ENCODE results near the gene B9D1. TPM values are rescaled to one million over a fixed set of nuclear protein-coding genes. Genes with fewer than 3 reads are reported as not detected.

B9D1 gene
- total RNA-seq, 4 donors from 2014 or later = 6.5 to 16.4 (median 14.5) TPM

DNA sequence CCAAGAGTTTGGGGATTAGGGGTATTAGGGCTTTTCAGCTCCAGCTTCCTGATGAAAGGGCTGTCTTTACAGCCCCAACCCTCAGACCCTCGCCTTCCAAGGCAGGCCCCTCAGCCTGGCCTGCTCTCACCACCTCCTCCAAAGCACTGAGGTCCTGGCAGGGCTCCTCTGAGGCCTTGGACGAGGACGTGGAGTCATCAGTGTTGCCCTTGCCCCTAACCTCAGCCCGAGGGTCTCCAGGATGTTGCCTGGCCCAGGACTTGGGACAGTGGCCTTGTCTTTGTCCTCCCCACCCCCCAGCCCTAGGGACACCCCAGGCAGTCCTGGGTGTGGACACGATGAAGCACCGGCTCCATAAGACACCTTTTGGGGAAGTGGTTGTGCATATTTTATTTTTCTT is 28.2 kb downstream of the B9D1 start:
- in situ Hi-C loops (cut with MboI; ENCODE audit: low sequenced_read_pairs in 4 of 4) = no loop called here
- intact Hi-C loops (cut with DNase I; ENCODE audit: low total_unique reads) = no loop called here
- no peak overlapping the region for H3K27ac ChIP-seq
- TF ChIP-seq, protein P1, sequence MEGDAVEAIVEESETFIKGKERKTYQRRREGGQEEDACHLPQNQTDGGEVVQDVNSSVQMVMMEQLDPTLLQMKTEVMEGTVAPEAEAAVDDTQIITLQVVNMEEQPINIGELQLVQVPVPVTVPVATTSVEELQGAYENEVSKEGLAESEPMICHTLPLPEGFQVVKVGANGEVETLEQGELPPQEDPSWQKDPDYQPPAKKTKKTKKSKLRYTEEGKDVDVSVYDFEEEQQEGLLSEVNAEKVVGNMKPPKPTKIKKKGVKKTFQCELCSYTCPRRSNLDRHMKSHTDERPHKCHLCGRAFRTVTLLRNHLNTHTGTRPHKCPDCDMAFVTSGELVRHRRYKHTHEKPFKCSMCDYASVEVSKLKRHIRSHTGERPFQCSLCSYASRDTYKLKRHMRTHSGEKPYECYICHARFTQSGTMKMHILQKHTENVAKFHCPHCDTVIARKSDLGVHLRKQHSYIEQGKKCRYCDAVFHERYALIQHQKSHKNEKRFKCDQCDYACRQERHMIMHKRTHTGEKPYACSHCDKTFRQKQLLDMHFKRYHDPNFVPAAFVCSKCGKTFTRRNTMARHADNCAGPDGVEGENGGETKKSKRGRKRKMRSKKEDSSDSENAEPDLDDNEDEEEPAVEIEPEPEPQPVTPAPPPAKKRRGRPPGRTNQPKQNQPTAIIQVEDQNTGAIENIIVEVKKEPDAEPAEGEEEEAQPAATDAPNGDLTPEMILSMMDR (IDR thresholded peaks at IDR 0.05 in 4 of 5, conservative IDR thresholded peaks at IDR 0.05 in 1 of 5) = no peak
- TF ChIP-seq POLR2A (IDR thresholded peaks at IDR 0.05) = no peak
- H3K27me3 ChIP-seq = no peaks in the 10 kb centered on the region
- DNase-seq (no peak), ATAC-seq (no peak)
- H3K4me1 ChIP-seq = peaks cover 10 to 15% of the 10 kb centered on the region in 2 donors
- no peaks in the 10 kb centered on the region for H3K9me3 ChIP-seq
- no peak overlapping the region for H3K4me3 ChIP-seq
- no peaks in the 10 kb centered on the region for H3K36me3 ChIP-seq

DNA sequence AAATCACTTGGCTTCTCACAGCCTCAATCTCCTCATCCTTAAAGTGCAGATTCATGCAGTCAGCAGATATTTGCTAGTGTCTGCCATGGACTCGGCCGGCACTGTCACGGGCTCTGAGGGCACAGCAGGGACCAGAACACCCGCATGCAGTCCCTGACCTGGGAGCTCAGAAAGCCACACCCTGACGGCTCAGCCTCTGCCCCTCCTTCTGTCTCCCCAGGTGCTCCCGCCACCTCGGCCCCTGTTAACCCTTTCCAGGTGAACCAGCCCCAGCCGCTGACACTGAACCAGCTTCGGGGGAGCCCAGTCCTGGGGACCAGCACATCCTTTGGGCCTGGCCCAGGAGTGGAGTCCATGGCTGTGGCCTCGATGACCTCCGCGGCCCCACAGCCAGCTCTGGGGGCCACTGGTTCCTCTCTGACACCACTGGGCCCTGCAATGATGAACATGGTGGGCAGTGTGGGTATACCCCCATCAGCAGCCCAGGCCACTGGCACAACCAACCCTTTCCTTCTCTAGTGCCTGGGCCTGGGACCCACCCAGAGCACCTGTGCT is 28.7 kb downstream of the B9D1 start:
- no peak overlapping the region for H3K4me3 ChIP-seq
- H3K9me3 ChIP-seq = no peaks in the 10 kb centered on the region
- H3K36me3 ChIP-seq = no peaks in the 10 kb centered on the region
- TF ChIP-seq POLR2A (IDR thresholded peaks at IDR 0.05) = no peak
- TF ChIP-seq, protein P1 (IDR thresholded peaks at IDR 0.05 in 4 of 5, conservative IDR thresholded peaks at IDR 0.05 in 1 of 5) = no peak
- intact Hi-C loops (cut with DNase I; ENCODE audit: low total_unique reads) (no loop called here), in situ Hi-C loops (cut with MboI; ENCODE audit: low sequenced_read_pairs in 4 of 4) (no loop called here)
- H3K4me1 ChIP-seq = peaks cover 10 to 15% of the 10 kb centered on the region in 2 donors
- H3K27ac ChIP-seq = no peak overlapping the region
- ATAC-seq (no peak), DNase-seq (no peak)
- no peaks in the 10 kb centered on the region for H3K27me3 ChIP-seq

DNA sequence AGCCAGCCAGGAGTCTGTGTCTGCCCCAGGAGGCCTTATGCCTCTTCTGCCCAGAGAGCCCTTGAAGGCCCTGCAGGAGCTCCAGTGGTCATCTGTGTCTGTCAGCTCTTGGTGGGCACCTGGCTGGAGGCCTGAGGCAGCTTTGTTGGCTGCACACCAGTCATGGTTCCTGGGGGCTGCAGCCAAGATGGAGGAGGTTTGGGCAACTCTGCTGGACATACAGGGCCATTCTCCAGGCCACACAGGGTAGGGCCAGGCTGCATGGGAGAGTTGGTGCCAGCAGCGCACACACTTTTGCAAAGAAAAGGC is 29.4 kb downstream of the B9D1 start:
- in situ Hi-C loops (cut with MboI; ENCODE audit: low sequenced_read_pairs in 4 of 4) = no loop called here
- no peaks in the 10 kb centered on the region for H3K9me3 ChIP-seq
- no peak overlapping the region for H3K4me3 ChIP-seq
- ATAC-seq = no peak
- no peak overlapping the region for H3K27ac ChIP-seq
- TF ChIP-seq, protein P1 (IDR thresholded peaks at IDR 0.05 in 4 of 5, conservative IDR thresholded peaks at IDR 0.05 in 1 of 5) = no peak
- TF ChIP-seq POLR2A (IDR thresholded peaks at IDR 0.05) = no peak
- H3K4me1 ChIP-seq = peaks cover 8 to 13% of the 10 kb centered on the region in 2 donors
- intact Hi-C loops (cut with DNase I; ENCODE audit: low total_unique reads) = no loop called here
- H3K27me3 ChIP-seq = no peaks in the 10 kb centered on the region
- H3K36me3 ChIP-seq = no peaks in the 10 kb centered on the region
- no peak for DNase-seq

DNA sequence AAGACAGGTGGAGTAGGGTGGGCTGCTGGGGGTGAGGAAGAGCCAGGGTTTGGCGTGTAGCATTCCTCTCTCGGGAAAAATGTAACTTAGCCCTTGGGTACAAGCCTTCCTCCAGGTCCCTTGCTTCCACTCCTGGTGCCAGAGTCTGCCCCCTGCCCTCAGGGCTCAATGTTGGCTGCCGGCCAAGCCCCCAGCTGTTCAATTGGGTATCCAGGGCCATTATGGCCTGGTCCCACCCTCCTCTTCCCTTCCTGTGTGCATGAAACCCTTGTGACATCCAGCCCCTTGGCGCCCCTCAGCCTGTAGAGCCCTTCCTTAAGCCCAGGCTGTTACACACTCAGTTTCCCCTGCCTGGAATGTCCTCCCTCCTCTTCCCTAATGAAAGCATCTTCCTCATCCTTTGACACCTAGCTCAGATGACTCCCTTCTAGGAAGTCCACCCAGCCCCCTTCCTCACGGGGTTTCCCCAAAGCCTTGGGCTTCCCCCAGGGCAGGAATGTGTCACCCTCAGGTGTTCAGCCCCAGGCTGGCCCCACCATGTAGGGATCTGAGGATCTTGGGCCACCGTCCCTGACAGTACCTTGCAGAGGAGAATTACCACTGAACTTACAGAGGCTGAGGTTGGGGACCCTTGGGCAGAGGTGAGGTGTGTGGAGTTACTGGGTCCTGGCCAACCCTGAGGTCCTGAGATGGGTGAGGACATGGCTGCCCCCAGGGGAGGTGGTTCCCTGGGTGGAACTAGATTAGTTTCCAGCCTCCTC is 30.0 kb downstream of the B9D1 start:
- no peak for TF ChIP-seq POLR2A (IDR thresholded peaks at IDR 0.05)
- TF ChIP-seq, protein P1 (IDR thresholded peaks at IDR 0.05 in 4 of 5, conservative IDR thresholded peaks at IDR 0.05 in 1 of 5) = no peak

More for the DNA sequence above, 30.0 kb downstream of the B9D1 start:
- DNase-seq = no peak
- ATAC-seq = no peak
- H3K27ac ChIP-seq = no peak overlapping the region
- no peaks in the 10 kb centered on the region for H3K9me3 ChIP-seq
- H3K27me3 ChIP-seq = no peaks in the 10 kb centered on the region
- intact Hi-C loops (cut with DNase I; ENCODE audit: low total_unique reads) = no loop called here
- H3K4me1 ChIP-seq = peaks cover 6 to 13% of the 10 kb centered on the region in 2 donors
- H3K4me3 ChIP-seq = no peak overlapping the region
- in situ Hi-C loops (cut with MboI; ENCODE audit: low sequenced_read_pairs in 4 of 4) = no loop called here
- H3K36me3 ChIP-seq = no peaks in the 10 kb centered on the region
